Motor neuron (in vitro differentiated cells): Measurements from ENCODE around the gene CLRN2. TPM values are rescaled to one million over a fixed set of nuclear protein-coding genes. Genes with fewer than 3 reads are reported as not detected.
A peak's percentile ranks its signal among the peaks of the same experiment; 100 is the strongest.
"Not testable (repeated sequence)": the region's sequence is repeated elsewhere in the genome, so short reads cannot be mapped to it uniquely, and the experiment has no call there.

ENCODE experiments used
- ATAC-seq, 8 experiments: fragments of 200-7000 bp; cut with Tn5 transposase; replicated peaks in 6 of 8; 2 replicates each; pipeline ENCODE4 v1.8.0; 2021; ENCODE audit warnings: mild to moderate bottlenecking in 8 of 8, moderate library complexity in 8 of 8
- H3K27ac ChIP-seq, 2 donors: fragments of 250-450 bp; sonication (Bioruptor Pico); 2 replicates each; pipeline ENCODE4 v1.9.0; 2021; ENCODE audit warnings: antibody characterized with exemption in 2 of 2, mild to moderate bottlenecking in 2 of 2, moderate library complexity in 1 of 2
- H3K4me1 ChIP-seq, 2 donors: fragments of 250-450 bp; sonication (Bioruptor Pico); replicated peaks in 1 of 2; 2 replicates each; pipeline ENCODE4 v1.6.1; 2021; ENCODE audit warnings: antibody characterized with exemption in 2 of 2, mild to moderate bottlenecking in 2 of 2, moderate library complexity in 1 of 2
- H3K4me3 ChIP-seq, 5 donors: fragments of 250-450 bp; sonication (Bioruptor Pico); 2 replicates each; pipeline ENCODE4 v1.9.0; 2021; ENCODE audit warnings: antibody characterized with exemption in 5 of 5, mild to moderate bottlenecking in 5 of 5, moderate library complexity in 4 of 5
- WGBS, 10 experiments: fragments of 450-650 bp; shearing (Covaris generic); methylation state at CpG; one replicate each; pipeline ENCODE4 v1.0.0; 2022; 5-methylcytosine and 5-hydroxymethylcytosine counted together
- in situ Hi-C, 9 experiments: fragments of 400-800 bp; cut with MboI; loops; one replicate each; pipeline ENCODE4 v1.15.0; 2021; ENCODE audit warnings: low sequenced_read_pairs in 9 of 9, low pct_unique_long_range_greater_than_20kb in 2 of 9; ENCODE audit not compliant: unreplicated experiment in 9 of 9
- total RNA-seq, 8 experiments: library from RNA; unstranded; fragments of 300-600 nt; gene quantifications; 2 replicates each; pipeline versions ENCODE4 v1.2.3 to v1.2.4, GENCODE V29; 2022

The CLRN2 gene
- total RNA-seq, 8 experiments from 2014 or later, result not detected

- Histone ChIP-seq H3K27ac (no peak overlapping the region), H3K4me1 (no peaks in the 10 kb centered on the region), H3K4me3 (no peak overlapping the region)
- 40 to 100% (median 88%) methylated on average over 1 to 4 of the region's 4 CpGs; no CpG with 5 or more reads in 1 of the 10 experiments for WGBS, 10 experiments
- ATAC-seq, result peak in 2 of 8 experiments; percentile 38 to 47
- in situ Hi-C loops, result loop anchor here in 4 of 9 experiments (10.0 to 25.0 kb wide), 2 partner anchors 246 to 1028 kb away; no protein-coding TSS in a partner anchor
Observed at GRCh38 chr4:17558941-17559708, 44.2 kb downstream of the CLRN2 start.

- in situ Hi-C loops, result loop anchor here in 4 of 9 experiments (10.0 to 25.0 kb wide), 2 partner anchors 245 to 1028 kb away; no protein-coding TSS in a partner anchor
- ATAC-seq, result no peak
- no peak overlapping the region for H3K4me3 ChIP-seq
- no peaks in the 10 kb centered on the region for H3K4me1 ChIP-seq
- no peak overlapping the region for H3K27ac ChIP-seq
- 33 to 100% (median 72%) methylated on average over 1 to 3 of the region's 3 CpGs; no CpG with 5 or more reads in 3 of the 10 experiments for WGBS, 10 experiments
Observed at GRCh38 chr4:17559709-17560048, 44.7 kb downstream of the CLRN2 start.

- Histone ChIP-seq H3K4me3 (no peak overlapping the region), H3K4me1 (no peaks in the 10 kb centered on the region), H3K27ac (no peak overlapping the region)
- ATAC-seq, result no peak
- in situ Hi-C loops, result loop anchor here in 4 of 9 experiments (25.0 kb wide), 1 partner anchor 1027 kb away; no protein-coding TSS in a partner anchor
- WGBS, 10 experiments, result 13 to 100% (median 91%) methylated on average over 1 to 4 of the region's 6 CpGs; no CpG with 5 or more reads in 1 of the 10 experiments
Observed at GRCh38 chr4:17560065-17560673, 45.2 kb downstream of the CLRN2 start.

- no peak overlapping the region for H3K27ac ChIP-seq
- in situ Hi-C loops, result loop anchor here in 4 of 9 experiments (25.0 kb wide), 1 partner anchor 1026 kb away; no protein-coding TSS in a partner anchor
- 13 to 100% (median 91%) methylated on average over 1 to 5 of the region's 8 CpGs; no CpG with 5 or more reads in 4 of the 10 experiments for WGBS, 10 experiments
- no peaks in the 10 kb centered on the region for H3K4me1 ChIP-seq
- no peak overlapping the region for H3K4me3 ChIP-seq
- peak in 3 of 8 experiments; percentile 19 to 92 (median 91) for ATAC-seq
Observed at GRCh38 chr4:17561195-17561909, 46.4 kb downstream of the CLRN2 start.

GRCh38 chr4:17562157-17562556, 47.2 kb downstream of the CLRN2 start:
- H3K27ac ChIP-seq, result no peak overlapping the region
- in situ Hi-C loops, result loop anchor here in 4 of 9 experiments (25.0 kb wide), 1 partner anchor 1025 kb away; no protein-coding TSS in a partner anchor
- peak in 1 of 8 experiments; percentile 41 for ATAC-seq
- no peak overlapping the region for H3K4me3 ChIP-seq
- WGBS, 10 experiments, result 80 to 100% (median 89%) methylated on average over 1 of the region's 1 CpG; no CpG with 5 or more reads in 7 of the 10 experiments
- H3K4me1 ChIP-seq, result no peaks in the 10 kb centered on the region

- in situ Hi-C loops, result loop anchor here in 4 of 9 experiments (25.0 kb wide), 1 partner anchor 1021 kb away; no protein-coding TSS in a partner anchor
- 94 to 100% (median 95%) methylated on average over 2 to 3 of the region's 3 CpGs; no CpG with 5 or more reads in 6 of the 10 experiments for WGBS, 10 experiments
- Histone ChIP-seq H3K27ac (no peak overlapping the region), H3K4me1 (no peaks in the 10 kb centered on the region), H3K4me3 (no peak overlapping the region)
- no peak for ATAC-seq
Observed at GRCh38 chr4:17565846-17566245, 50.9 kb downstream of the CLRN2 start.

GRCh38 chr4:17567271-17567670, 52.3 kb downstream of the CLRN2 start:
- H3K4me3 ChIP-seq, result no peak overlapping the region
- H3K27ac ChIP-seq, result no peak overlapping the region
- peak in 3 of 8 experiments; percentile 44 to 67 (median 64) for ATAC-seq
- in situ Hi-C loops, result loop anchor here in 4 of 9 experiments (25.0 kb wide), 1 partner anchor 1020 kb away; no protein-coding TSS in a partner anchor
- H3K4me1 ChIP-seq, result no peaks in the 10 kb centered on the region
- WGBS, 10 experiments, result 0 to 100% (median 73%) methylated on average over 1 to 2 of the region's 2 CpGs; no CpG with 5 or more reads in 2 of the 10 experiments

- Histone ChIP-seq H3K4me1 (peaks cover 10% of the 10 kb centered on the region in 2 donors), H3K4me3 (no peak overlapping the region), H3K27ac (no peak overlapping the region)
- 60 to 100% (median 87%) methylated on average over 1 to 4 of the region's 4 CpGs; no CpG with 5 or more reads in 3 of the 10 experiments for WGBS, 10 experiments
- in situ Hi-C loops, result loop anchor here in 5 of 9 experiments (10.0 to 25.0 kb wide), 2 partner anchors 231 to 1013 kb away; no protein-coding TSS in a partner anchor
- ATAC-seq, result no peak
Observed at GRCh38 chr4:17574206-17574605, 59.2 kb downstream of the CLRN2 start.

GRCh38 chr4:17575177-17575576, 60.2 kb downstream of the CLRN2 start:
- ATAC-seq, H3K4me3 ChIP-seq, H3K27ac ChIP-seq: not testable (repeated sequence)
- peaks cover 10% of the 10 kb centered on the region in 2 donors for H3K4me1 ChIP-seq
- 80 to 100% (median 93%) methylated on average over 1 to 11 of the region's 12 CpGs for WGBS, 10 experiments
- in situ Hi-C loops, result loop anchor here in 1 of 9 experiments (10.0 kb wide), 1 partner anchor 230 kb away; no protein-coding TSS in a partner anchor

Other genes with a start within 250 kb of the CLRN2 start
- 10 to 100 TPM in 6 of 8 experiments, 1 to 10 TPM in 2; 8.5 to 25.2 (median 16.3) TPM for gene QDPR, start 3.1 kb upstream of the CLRN2 start, total RNA-seq
- 100 to 1,000 TPM in 2 of 8 experiments, 10 to 100 TPM in 6; 17.6 to 129 (median 55.4) TPM for gene LAP3, start 62.0 kb downstream of the CLRN2 start, total RNA-seq
- gene MED28, start 99.5 kb downstream of the CLRN2 start, total RNA-seq, result 10 to 100 TPM; 21.6 to 58.0 (median 29.2) TPM